Astrocyte (in vitro differentiated cells and primary cell): ENCODE data around the gene NAA35. TPM values are rescaled to one million over a fixed set of nuclear protein-coding genes. Genes with fewer than 3 reads are reported as not detected.

ENCODE experiments used
- DNase-seq: peaks from one replicate; pipeline ENCODE4 v3.0.0-alpha.2; 2010; ENCODE audit warnings: low read depth
- FAIRE-seq: peaks from 2 replicates; lab custom pipeline; 2011; peaks lifted over from hg19 to GRCh38; lab: Jason Lieb, UNC
- H2AFZ ChIP-seq: 2 replicates; pipeline ENCODE4 v1.6.0; 2012; ENCODE audit warnings: low read depth, low read length, inconsistent platforms
- H3K27ac ChIP-seq: 2 replicates; pipeline ENCODE4 v1.5.1; 2011; ENCODE audit warnings: low read depth, low read length, inconsistent platforms
- H3K27me3 ChIP-seq: 2 replicates; pipeline ENCODE4 v1.6.0; 2011; ENCODE audit warnings: low read length, inconsistent platforms; ENCODE audit not compliant: insufficient read depth
- H3K36me3 ChIP-seq: 2 replicates; pipeline ENCODE4 v1.5.1; 2011; ENCODE audit warnings: low read length, inconsistent platforms; ENCODE audit not compliant: insufficient read depth
- H3K4me1 ChIP-seq: 2 replicates; pipeline ENCODE4 v1.5.1; 2011; ENCODE audit warnings: low read length, inconsistent platforms; ENCODE audit not compliant: insufficient read depth
- H3K4me2 ChIP-seq: 2 replicates; pipeline ENCODE4 v1.6.0; 2012; ENCODE audit warnings: low read length, inconsistent platforms
- H3K4me3 ChIP-seq: 2 replicates; pipeline ENCODE4 v1.5.1; 2011; ENCODE audit warnings: low read depth, mild to moderate bottlenecking, low read length, inconsistent platforms; ENCODE audit not compliant: insufficient read depth
- H3K79me2 ChIP-seq: 2 replicates; pipeline ENCODE4 v1.6.0; 2012; ENCODE audit warnings: mild to moderate bottlenecking, low read length, inconsistent platforms; ENCODE audit not compliant: insufficient read depth
- H3K9ac ChIP-seq: 2 replicates; pipeline ENCODE4 v1.6.0; 2012; ENCODE audit warnings: mild to moderate bottlenecking, low read length, inconsistent platforms
- H3K9me3 ChIP-seq: 2 replicates; pipeline ENCODE4 v1.5.1; 2012; ENCODE audit warnings: low read depth, mild to moderate bottlenecking, low read length, inconsistent platforms; ENCODE audit not compliant: insufficient read depth
- H4K20me1 ChIP-seq: 2 replicates; pipeline ENCODE4 v1.6.0; 2012; ENCODE audit warnings: low read length, inconsistent platforms; ENCODE audit not compliant: insufficient read depth
- H3K27ac Mint-ChIP-seq: one replicate; pipeline ENCODE4 v1.8.0; 2021; ENCODE audit warnings: mild to moderate bottlenecking, mixed read lengths; ENCODE audit not compliant: unreplicated experiment
- H3K27me3 Mint-ChIP-seq: one replicate; pipeline ENCODE4 v1.8.0; 2021; ENCODE audit warnings: low read depth, mixed read lengths; ENCODE audit not compliant: unreplicated experiment
- H3K36me3 Mint-ChIP-seq: one replicate; pipeline ENCODE4 v1.8.0; 2021; ENCODE audit warnings: low read depth, mixed read lengths; ENCODE audit not compliant: unreplicated experiment
- H3K4me1 Mint-ChIP-seq: one replicate; pipeline ENCODE4 v1.8.0; 2021; ENCODE audit warnings: low read depth, mixed read lengths; ENCODE audit not compliant: unreplicated experiment
- H3K4me3 Mint-ChIP-seq: one replicate; pipeline ENCODE4 v1.8.0; 2021; ENCODE audit warnings: mild to moderate bottlenecking, moderate library complexity, mixed read lengths; ENCODE audit not compliant: unreplicated experiment
- H3K9me3 Mint-ChIP-seq: one replicate; pipeline ENCODE4 v1.8.0; 2021; ENCODE audit warnings: mild to moderate bottlenecking, mixed read lengths; ENCODE audit not compliant: unreplicated experiment
- CTCF ChIP-seq: IDR thresholded peaks from 2 replicates; pipeline ENCODE4 v1.5.1; 2011; ENCODE audit warnings: low read depth, mild to moderate bottlenecking, inconsistent platforms, low read length, moderate library complexity; ENCODE audit not compliant: insufficient read depth
- EZH2 ChIP-seq: IDR thresholded peaks from 2 replicates; pipeline ENCODE4 v1.6.1; 2012; ENCODE audit warnings: mild to moderate bottlenecking, low read length, inconsistent platforms; ENCODE audit not compliant: insufficient read depth
- total RNA-seq: library from RNA; stranded (reverse); gene quantifications from 2 replicates; pipeline ENCODE4 v1.2.1, GENCODE V29; 2021

The NAA35 gene
- total RNA-seq, 1 donor from 2014 or later = 31.4 TPM

DNA sequence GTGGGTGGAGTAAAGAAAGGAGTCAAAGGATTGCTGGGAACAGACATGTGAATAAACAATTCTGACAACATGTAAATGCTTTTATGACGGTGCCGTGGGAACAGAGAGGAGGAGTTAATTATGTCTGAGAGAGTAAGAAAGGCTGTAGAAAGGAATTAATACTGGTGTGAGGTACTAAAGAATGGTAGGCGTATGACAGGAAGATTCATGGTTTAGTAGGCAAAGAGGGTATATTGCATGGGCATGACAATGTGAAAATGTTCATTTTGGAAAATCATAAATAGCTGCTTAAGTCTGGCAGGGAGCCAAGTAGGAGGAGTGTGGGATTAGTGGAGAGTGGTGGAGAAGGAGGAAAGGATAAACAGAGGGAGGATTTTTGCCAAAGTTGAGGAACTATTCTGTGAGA lies 19.7 kb downstream of the NAA35 start:
- H3K4me3 ChIP-seq = no peak overlapping the region
- H3K4me1 Mint-ChIP-seq = peaks cover 3% of the 10 kb centered on the region
- no peaks in the 10 kb centered on the region for H3K27me3 Mint-ChIP-seq
- no peak for TF ChIP-seq EZH2
- TF ChIP-seq CTCF = no peak
- no peaks in the 10 kb centered on the region for H3K27me3 ChIP-seq
- H3K27ac Mint-ChIP-seq = no peak overlapping the region
- H3K4me2 ChIP-seq = no peak overlapping the region
- H3K9me3 Mint-ChIP-seq = no peaks in the 10 kb centered on the region
- no peaks in the 10 kb centered on the region for H3K9me3 ChIP-seq
- peaks cover 12% of the 10 kb centered on the region for H3K36me3 Mint-ChIP-seq
- H2AFZ ChIP-seq = no peak overlapping the region
- no peak overlapping the region for H3K4me3 Mint-ChIP-seq
- H3K4me1 ChIP-seq = no peaks in the 10 kb centered on the region
- no peak overlapping the region for H3K27ac ChIP-seq
- no peak overlapping the region for H3K9ac ChIP-seq
- FAIRE-seq = no peak
- DNase-seq = no peak
- peaks cover 20% of the 10 kb centered on the region for H3K79me2 ChIP-seq
- peaks cover 11% of the 10 kb centered on the region for H3K36me3 ChIP-seq
- H4K20me1 ChIP-seq = peaks cover 12% of the 10 kb centered on the region

GRCh38 chr9:85964526-85964925 lies 23.6 kb downstream of the NAA35 start:
- Histone ChIP-seq H3K27ac (no peak overlapping the region), H3K4me3 (no peak overlapping the region), H3K79me2 (no peaks in the 10 kb centered on the region), H3K9me3 (no peaks in the 10 kb centered on the region), H2AFZ (no peak overlapping the region), H3K4me1 (no peaks in the 10 kb centered on the region), H3K9ac (no peak overlapping the region), H4K20me1 (peaks cover 6% of the 10 kb centered on the region), H3K4me2 (no peak overlapping the region), H3K36me3 (peaks cover 8% of the 10 kb centered on the region), H3K27me3 (no peaks in the 10 kb centered on the region)
- Mint-ChIP-seq H3K4me3 (no peak overlapping the region), H3K36me3 (peaks cover 5% of the 10 kb centered on the region), H3K27ac (no peak overlapping the region), H3K9me3 (no peaks in the 10 kb centered on the region), H3K4me1 (peaks cover 3% of the 10 kb centered on the region), H3K27me3 (no peaks in the 10 kb centered on the region)
- DNase-seq (no peak), FAIRE-seq (peak; percentile 39)
- TF ChIP-seq CTCF (no peak), EZH2 (no peak)

GRCh38 chr9:85964949-85965348 lies 24.0 kb downstream of the NAA35 start:
- H3K9me3 ChIP-seq = no peaks in the 10 kb centered on the region
- H3K36me3 Mint-ChIP-seq = peaks cover 5% of the 10 kb centered on the region
- no peaks in the 10 kb centered on the region for H3K27me3 Mint-ChIP-seq
- no peak overlapping the region for H3K27ac ChIP-seq
- no peak overlapping the region for H3K4me3 ChIP-seq
- no peaks in the 10 kb centered on the region for H3K9me3 Mint-ChIP-seq
- peaks cover 6% of the 10 kb centered on the region for H4K20me1 ChIP-seq
- H3K27me3 ChIP-seq = no peaks in the 10 kb centered on the region
- no peak overlapping the region for H3K4me3 Mint-ChIP-seq
- H2AFZ ChIP-seq = no peak overlapping the region
- no peak overlapping the region for H3K9ac ChIP-seq
- no peaks in the 10 kb centered on the region for H3K79me2 ChIP-seq
- no peak overlapping the region for H3K4me2 ChIP-seq
- peaks cover 12% of the 10 kb centered on the region for H3K36me3 ChIP-seq
- DNase-seq (no peak), FAIRE-seq (peak; percentile 9)
- H3K27ac Mint-ChIP-seq = no peak overlapping the region
- peaks cover 3% of the 10 kb centered on the region for H3K4me1 Mint-ChIP-seq
- TF ChIP-seq CTCF (no peak), EZH2 (no peak)
- H3K4me1 ChIP-seq = no peaks in the 10 kb centered on the region
